ENCODE results near the gene PAPLN. TPM values are rescaled to one million over a fixed set of nuclear protein-coding genes. Genes with fewer than 3 reads are reported as not detected.

Gene PAPLN
- total RNA-seq, 1 experiment from 2014 or later, result 0.75 TPM

- H3K36me3 ChIP-seq (ENCODE audit: insufficient read depth, low read length, poor library complexity, severe bottlenecking), result no peaks in the 10 kb centered on the region
- H3K27me3 ChIP-seq (replicated peaks; ENCODE audit: insufficient read depth, low read depth, low read length, poor library complexity), result no peaks in the 10 kb centered on the region
- intact Hi-C loops (cut with micrococcal nuclease; ENCODE audit: unreplicated experiment), result no loop called here
- TF ChIP-seq EZH2 (IDR thresholded peaks at IDR 0.05; ENCODE audit: borderline replicate concordance, low read depth, low read length, poor library complexity, severe bottlenecking), result no peak
- no peak for TF ChIP-seq CTCF (conservative IDR thresholded peaks at IDR 0.05; ENCODE audit: low read depth, low read length)
- POLR2A ChIA-PET (ENCODE audit: low non-redundant PET), result no interaction called here
- H3K9me3 ChIP-seq (ENCODE audit: low read depth, low read length, poor library complexity, severe bottlenecking), result no peaks in the 10 kb centered on the region
- DNase-seq (ENCODE audit: low spot score), result no peak
- no TSS peak for BruUV-seq (replicated peaks)
- CTCF ChIA-PET, result no interaction called here
- no peak overlapping the region for H3K27ac ChIP-seq (ENCODE audit: low read depth, low read length, poor library complexity, severe bottlenecking)
- H3K4me3 ChIP-seq (ENCODE audit: low read depth, low read length, poor library complexity, severe bottlenecking), result no peak overlapping the region
- no peaks in the 10 kb centered on the region for H3K4me1 ChIP-seq (ENCODE audit: insufficient read depth, low read length, poor library complexity, severe bottlenecking)
These were observed 14.4 kb downstream of the PAPLN start for GRCh38 chr14:73251516-73252215.

DNA sequence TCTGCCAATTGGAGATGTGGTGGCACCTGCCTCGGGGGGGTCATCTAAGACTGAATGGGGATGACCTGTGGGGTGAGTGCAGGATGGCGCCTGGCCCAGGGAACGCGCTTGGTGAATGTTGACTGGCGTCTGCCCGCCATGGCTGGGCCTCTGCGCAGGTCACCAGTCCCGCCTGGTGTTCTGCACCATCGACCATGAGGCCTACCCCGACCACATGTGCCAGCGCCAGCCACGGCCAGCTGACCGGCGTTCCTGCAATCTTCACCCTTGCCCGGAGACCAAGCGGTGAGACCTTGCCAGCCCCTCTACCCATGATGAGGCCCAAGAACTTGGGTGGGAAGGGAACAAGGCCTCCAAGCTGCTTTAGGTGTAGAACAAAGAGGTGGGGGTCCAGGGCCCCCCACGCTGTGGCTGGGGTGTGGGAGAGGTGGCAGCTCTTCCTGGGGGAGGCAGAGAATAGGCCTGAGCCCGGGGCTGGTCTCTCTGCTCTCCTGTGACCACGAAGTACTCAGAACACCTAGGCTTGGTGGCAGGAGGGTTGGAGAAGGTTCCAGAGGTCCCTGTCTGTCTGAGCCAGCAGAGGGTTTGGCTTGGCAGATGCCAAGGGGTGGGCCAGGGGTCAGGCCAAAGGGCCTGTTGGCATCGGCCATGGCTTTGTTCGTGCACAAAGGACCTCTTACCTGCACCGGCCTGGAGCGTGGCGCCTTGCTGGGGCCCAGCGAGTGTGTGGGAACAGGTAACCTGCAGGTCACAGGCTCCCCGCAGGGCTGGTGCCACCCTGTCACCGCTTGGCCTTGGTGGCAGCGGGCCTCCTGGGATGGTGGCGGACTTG is 15.4 kb downstream of the PAPLN start:
- ChIA-PET POLR2A (ENCODE audit: low non-redundant PET) (no interaction called here), CTCF (no interaction called here)
- no TSS peak for BruUV-seq (replicated peaks)
- no peak overlapping the region for H3K27ac ChIP-seq (ENCODE audit: low read depth, low read length, poor library complexity, severe bottlenecking)
- H3K36me3 ChIP-seq (ENCODE audit: insufficient read depth, low read length, poor library complexity, severe bottlenecking), result no peaks in the 10 kb centered on the region
- no peak overlapping the region for H3K4me3 ChIP-seq (ENCODE audit: low read depth, low read length, poor library complexity, severe bottlenecking)
- intact Hi-C loops (cut with micrococcal nuclease; ENCODE audit: unreplicated experiment), result no loop called here
- H3K9me3 ChIP-seq (ENCODE audit: low read depth, low read length, poor library complexity, severe bottlenecking), result no peaks in the 10 kb centered on the region
- H3K27me3 ChIP-seq (replicated peaks; ENCODE audit: insufficient read depth, low read depth, low read length, poor library complexity), result no peaks in the 10 kb centered on the region
- no peak for DNase-seq (ENCODE audit: low spot score)
- no peak for TF ChIP-seq CTCF (conservative IDR thresholded peaks at IDR 0.05; ENCODE audit: low read depth, low read length)
- no peak for TF ChIP-seq EZH2 (IDR thresholded peaks at IDR 0.05; ENCODE audit: borderline replicate concordance, low read depth, low read length, poor library complexity, severe bottlenecking)
- no peaks in the 10 kb centered on the region for H3K4me1 ChIP-seq (ENCODE audit: insufficient read depth, low read length, poor library complexity, severe bottlenecking)

DNA sequence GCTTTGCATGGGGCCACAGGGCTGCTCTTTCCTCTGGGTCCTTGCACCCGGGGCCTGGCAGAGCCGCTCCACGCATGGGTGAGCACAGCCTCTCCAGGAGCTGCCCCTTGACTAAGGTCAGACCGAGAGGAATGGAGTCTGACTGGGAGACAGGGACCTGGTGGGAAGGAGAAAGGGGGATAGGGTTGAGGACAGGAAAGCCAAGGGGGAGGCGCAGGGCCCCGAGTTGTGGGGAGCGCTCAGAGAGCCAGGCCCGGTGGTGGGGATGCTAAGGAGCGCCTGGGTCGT is 16.0 kb downstream of the PAPLN start:
- TF ChIP-seq CTCF (conservative IDR thresholded peaks at IDR 0.05; ENCODE audit: low read depth, low read length), result no peak
- TF ChIP-seq EZH2 (IDR thresholded peaks at IDR 0.05; ENCODE audit: borderline replicate concordance, low read depth, low read length, poor library complexity, severe bottlenecking), result no peak
- POLR2A ChIA-PET (ENCODE audit: low non-redundant PET), result no interaction called here
- no peak overlapping the region for H3K4me3 ChIP-seq (ENCODE audit: low read depth, low read length, poor library complexity, severe bottlenecking)
- intact Hi-C loops (cut with micrococcal nuclease; ENCODE audit: unreplicated experiment), result no loop called here
- H3K4me1 ChIP-seq (ENCODE audit: insufficient read depth, low read length, poor library complexity, severe bottlenecking), result no peaks in the 10 kb centered on the region
- H3K9me3 ChIP-seq (ENCODE audit: low read depth, low read length, poor library complexity, severe bottlenecking), result no peaks in the 10 kb centered on the region
- no peaks in the 10 kb centered on the region for H3K27me3 ChIP-seq (replicated peaks; ENCODE audit: insufficient read depth, low read depth, low read length, poor library complexity)
- H3K27ac ChIP-seq (ENCODE audit: low read depth, low read length, poor library complexity, severe bottlenecking), result no peak overlapping the region
- no TSS peak for BruUV-seq (replicated peaks)
- DNase-seq (ENCODE audit: low spot score), result no peak
- CTCF ChIA-PET, result no interaction called here
- H3K36me3 ChIP-seq (ENCODE audit: insufficient read depth, low read length, poor library complexity, severe bottlenecking), result no peaks in the 10 kb centered on the region
